Fibroblast of peridontal ligament (primary cell): Measurements from ENCODE around the gene TTC14.

Source experiments
- DNase-seq: peaks from one replicate; pipeline ENCODE4 v3.0.0-alpha.2; 2010; ENCODE audit errors: extremely low read depth

Gene TTC14

DNA sequence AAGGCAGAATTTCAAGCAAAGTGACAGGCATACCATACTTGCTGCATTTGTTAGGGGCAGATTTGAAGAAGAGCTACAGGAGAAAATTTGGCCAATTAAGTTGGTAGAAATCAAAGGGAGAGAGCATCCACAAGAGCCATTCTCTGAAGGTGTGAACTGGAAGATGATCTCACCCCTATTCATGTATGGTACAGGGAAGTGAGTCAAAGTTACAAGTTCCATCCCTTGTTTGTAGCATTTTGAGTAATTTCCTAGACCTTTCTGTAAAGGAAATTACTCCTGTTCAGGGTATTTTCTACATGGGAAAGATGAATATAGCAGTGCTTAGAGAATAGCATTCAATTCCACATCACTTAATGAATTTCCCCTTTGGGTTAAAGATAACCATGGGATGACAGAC lies 28.4 kb downstream of the TTC14 start:
- DNase-seq: no peak

DNA sequence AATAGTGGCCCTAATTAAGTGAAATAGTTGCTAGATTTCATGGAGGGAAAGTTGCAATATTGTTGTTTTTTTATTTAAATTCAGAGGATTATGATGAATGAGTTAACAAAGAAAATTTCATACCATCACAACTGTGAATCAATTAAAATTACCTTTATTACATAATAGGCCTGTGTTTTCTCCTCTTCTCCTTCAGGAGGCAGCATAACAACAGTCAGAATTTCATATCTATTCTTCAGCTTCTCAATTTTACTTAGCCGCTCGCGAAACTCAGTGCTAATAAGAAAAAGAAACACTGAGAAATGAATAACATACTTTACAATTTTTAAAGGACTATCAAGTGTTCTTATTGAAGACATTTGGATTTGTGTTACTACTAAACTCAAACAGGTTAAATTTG lies 29.4 kb downstream of the TTC14 start:
- DNase-seq: no peak

- no peak for DNase-seq
Measured at GRCh38 chr3:180633722-180634121, 31.8 kb downstream of the TTC14 start.

GRCh38 chr3:180640987-180641386 lies 39.0 kb downstream of the TTC14 start:
- DNase-seq: no peak

DNA sequence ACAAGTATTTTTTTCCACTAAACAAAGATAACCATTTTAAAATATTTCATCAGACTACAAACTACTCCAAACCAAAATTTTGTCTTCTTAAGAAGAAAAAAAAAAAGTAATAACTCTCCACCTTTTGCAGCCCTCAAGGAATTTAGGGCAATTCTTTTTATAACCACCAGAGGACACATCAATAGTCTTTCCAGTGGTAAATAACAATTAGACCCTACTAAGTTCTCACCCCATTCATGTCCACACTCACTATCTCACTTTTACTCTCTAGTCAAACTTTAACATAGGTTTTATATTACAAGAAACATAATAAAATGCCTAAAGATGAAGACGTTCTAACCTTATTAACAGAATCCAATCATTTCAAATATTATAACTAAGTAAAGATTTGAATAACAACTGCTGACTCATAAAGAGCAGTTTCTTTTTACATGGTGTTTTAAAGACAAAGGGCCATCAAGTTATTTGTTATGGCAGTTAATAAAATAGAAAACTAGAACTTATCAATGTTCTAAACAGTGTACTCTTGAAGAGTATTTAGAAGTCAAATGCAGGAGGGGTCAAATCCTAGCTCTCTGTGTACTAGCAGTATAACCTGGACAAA lies 44.3 kb downstream of the TTC14 start:
- DNase-seq: no peak

DNA sequence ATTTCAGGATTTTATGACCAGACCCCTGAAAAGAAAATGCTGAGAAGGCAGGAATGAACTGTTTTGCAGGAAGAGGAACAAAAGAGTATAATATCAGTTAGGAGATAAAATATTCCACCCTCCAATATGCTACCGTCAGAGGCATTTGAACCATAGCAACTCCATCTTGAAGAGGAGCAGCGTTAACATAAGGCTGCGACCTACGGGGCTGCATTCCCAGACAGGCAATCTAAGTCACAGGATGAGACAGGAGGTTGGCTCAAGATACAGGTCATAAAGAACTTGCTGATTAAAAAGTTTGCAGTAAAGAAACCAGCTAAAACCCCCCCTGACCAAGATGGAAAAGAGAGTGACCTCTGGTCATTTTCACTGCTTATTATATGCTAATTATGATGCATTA lies 54.4 kb downstream of the TTC14 start:
- DNase-seq: no peak

DNA sequence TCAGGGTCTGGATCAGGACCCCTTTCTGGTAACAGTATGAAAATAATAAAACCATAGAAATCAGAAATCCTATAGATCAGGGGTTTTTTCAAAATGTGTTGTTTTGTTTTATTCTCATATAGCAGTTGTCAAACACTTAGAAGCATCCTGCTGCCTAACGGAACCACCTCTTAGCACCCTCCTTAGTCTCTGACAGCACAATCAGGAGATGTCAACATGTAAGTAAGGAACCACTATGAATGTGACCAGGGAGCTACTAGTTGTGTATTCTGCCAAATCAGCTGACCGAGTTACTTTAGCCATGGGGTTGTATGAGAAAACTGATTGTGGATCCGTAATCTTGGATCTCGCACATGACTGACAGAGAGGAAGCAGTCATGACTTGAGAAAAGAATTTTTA lies 55.1 kb downstream of the TTC14 start:
- no peak for DNase-seq
